GM18505 (cell line): ENCODE results near the gene UTS2B.

ENCODE experiments used
- ATAC-seq: cut with Tn5 transposase; IDR thresholded peaks from one replicate; pipeline ENCODE4 v1.9.1; 2021; ENCODE audit not compliant: unreplicated experiment
- POLR2A ChIP-seq: IDR thresholded peaks from 4 replicates; pipeline ENCODE4 v1.6.1; 2011; ENCODE audit warnings: borderline replicate concordance; ENCODE audit not compliant: insufficient read depth, insufficient read length; ENCODE audit errors: extremely low read depth

The UTS2B gene

GRCh38 chr3:191362037-191362436, 31.7 kb upstream of the UTS2B start:
- no peak for TF ChIP-seq POLR2A
- no peak for ATAC-seq

GRCh38 chr3:191361456-191361855, 31.1 kb upstream of the UTS2B start:
- no peak for TF ChIP-seq POLR2A
- ATAC-seq, result no peak

DNA sequence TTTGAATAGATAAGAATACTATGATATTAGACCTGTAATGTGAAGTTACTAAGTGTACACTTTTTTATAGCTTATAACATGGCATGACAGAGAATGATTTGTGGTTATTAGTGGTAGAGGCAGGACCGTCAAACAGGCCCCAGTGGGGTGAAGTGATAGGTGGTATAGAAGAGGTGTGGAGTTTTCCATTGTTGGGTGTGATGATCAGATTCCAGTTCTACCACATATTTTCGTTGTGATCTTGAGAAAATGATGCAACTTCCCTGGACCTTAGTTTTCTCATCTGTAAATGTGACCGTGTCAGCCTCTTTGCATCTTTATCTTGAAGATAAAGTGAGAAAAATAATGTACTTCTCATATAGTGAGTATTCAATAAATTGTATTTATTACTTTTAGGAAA, 30.3 kb upstream of the UTS2B start:
- ATAC-seq, result no peak
- TF ChIP-seq POLR2A, result no peak

DNA sequence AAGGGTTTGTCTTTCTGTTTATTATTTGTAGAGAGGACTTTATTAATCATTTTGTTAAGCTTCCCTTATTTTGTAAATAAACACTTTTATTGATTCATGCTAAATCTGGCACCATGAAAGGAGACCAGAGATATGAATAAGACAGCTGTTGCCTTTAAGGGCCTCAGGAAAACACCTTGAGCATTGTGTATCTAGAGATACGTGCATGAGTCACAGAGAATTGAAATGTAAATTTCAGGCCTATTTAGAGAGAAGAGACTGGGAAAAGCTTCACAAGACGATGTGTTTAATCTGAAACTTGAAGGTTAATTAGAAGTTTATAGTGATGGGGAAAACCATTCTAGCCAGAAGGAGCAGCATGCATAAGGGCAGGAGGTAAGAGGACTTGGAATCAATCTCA, 28.6 kb upstream of the UTS2B start:
- no peak for ATAC-seq
- no peak for TF ChIP-seq POLR2A

GRCh38 chr3:191357909-191358308, 27.6 kb upstream of the UTS2B start:
- no peak for ATAC-seq
- no peak for TF ChIP-seq POLR2A

DNA sequence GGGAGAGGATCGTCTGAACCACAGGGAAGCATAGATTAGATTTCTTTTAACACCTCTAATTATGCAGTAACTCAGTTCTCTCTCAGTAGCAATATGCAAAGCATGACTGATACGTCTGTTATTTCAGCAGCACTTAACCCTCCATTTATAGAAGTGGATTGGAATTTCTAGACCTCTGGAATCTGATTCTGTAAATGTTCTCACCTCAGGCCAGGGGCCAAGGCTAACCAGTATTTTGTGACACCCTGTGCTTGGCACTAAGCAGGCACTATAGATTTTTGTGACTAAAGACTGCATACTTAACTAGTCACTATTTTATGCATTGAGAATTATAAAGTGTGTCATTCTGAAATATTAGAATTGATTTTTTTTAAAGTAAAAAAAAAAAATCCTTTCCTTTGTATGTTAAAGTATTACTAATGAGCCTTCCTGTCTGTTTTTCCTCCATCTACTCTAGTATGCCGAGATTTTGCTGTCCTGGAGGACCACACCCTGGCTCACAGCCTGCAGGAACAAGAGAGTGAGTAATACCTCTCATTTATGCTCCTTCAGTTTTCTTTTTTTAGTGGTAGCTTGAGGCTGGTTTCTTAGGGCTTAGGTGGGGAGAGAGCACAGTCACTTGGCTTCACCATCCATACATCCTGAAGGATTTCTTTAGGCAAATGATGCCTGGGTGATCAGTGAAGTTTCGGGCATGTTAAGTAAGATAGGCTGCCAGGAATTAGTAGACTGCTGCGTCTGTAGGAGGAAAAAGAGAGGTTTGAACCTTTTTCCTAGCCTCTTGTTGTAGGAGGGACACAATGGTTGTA, 26.5 kb upstream of the UTS2B start:
- no peak for ATAC-seq
- no peak for TF ChIP-seq POLR2A

- no peak for TF ChIP-seq POLR2A
- ATAC-seq, result peak; percentile 80
Measured at GRCh38 chr3:191355406-191355805, 25.1 kb upstream of the UTS2B start.

GRCh38 chr3:191353022-191353777, 22.9 kb upstream of the UTS2B start:
- no peak for TF ChIP-seq POLR2A
- no peak for ATAC-seq

- TF ChIP-seq POLR2A, result no peak
- no peak for ATAC-seq
Measured at GRCh38 chr3:191352014-191352413, 21.7 kb upstream of the UTS2B start.

DNA sequence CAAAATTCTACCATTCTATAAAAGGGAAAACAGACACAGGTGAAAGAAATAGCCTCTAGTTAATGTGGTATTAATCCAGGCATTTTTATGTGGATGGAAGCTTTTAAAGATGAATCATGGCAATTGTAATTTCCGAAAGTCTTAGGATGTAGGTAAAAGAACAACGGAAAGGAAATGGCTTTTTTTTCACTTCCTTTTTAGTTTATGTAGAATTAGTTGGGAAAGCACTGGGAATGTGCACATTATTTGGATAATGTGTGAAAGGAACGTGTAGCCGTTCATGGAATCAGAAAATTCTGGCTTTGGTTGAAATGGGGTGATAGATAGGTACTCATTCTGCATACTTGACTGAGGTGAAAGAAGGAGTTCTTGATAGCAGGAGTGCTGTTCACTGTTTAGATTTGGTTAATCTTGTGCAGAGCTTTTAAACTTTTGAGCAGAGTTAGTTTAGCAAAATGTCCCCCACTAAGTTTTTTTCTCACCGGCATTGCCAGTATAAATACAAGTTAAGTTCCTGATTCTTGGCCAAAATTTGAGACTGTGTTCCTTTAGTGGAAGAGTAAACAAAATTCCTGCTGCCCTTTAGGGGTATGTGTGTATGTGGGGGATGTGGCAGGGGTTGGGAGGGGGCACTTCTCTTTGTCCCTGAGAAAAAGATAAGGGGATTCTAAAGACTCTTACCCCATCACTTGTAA, 20.2 kb upstream of the UTS2B start:
- no peak for ATAC-seq
- no peak for TF ChIP-seq POLR2A

- TF ChIP-seq POLR2A, result no peak
- no peak for ATAC-seq
Measured at GRCh38 chr3:191348098-191348497, 17.8 kb upstream of the UTS2B start.

- no peak for ATAC-seq
- TF ChIP-seq POLR2A, result no peak
Measured at GRCh38 chr3:191347228-191347627, 16.9 kb upstream of the UTS2B start.

DNA sequence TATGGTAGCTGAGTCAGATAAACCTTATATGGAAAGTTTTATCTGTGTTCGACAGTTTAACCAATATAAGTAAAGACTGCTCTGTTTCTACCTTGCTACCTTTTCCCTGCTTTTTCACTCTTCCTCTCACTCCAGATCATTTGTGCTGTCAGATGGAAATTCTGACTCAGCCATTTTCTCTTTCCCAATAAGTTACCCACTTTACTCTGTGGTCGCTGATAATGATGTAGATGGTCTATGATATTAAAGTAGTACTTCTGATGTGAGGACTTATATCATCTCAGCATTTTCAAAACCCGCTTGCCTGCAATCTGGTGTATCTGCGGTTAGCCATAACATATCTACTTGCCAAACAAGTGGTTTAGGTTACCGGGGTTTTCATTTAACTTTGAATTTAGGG, 15.0 kb upstream of the UTS2B start:
- no peak for TF ChIP-seq POLR2A
- no peak for ATAC-seq
